Activated CD8-positive, alpha-beta T cell treated with anti-CD3 and anti-CD28 coated beads, Interleukin-2, amount 10 ng/mL, durations not matched to agents 7 days and 5 days (primary cell): ENCODE data around the gene GPX6. TPM values are rescaled to one million over a fixed set of nuclear protein-coding genes. Genes with fewer than 3 reads are reported as not detected.
"Not testable (repeated sequence)": the region's sequence is repeated elsewhere in the genome, so short reads cannot be mapped to it uniquely, and the experiment has no call there.

ENCODE experiments used
- ATAC-seq: fragments of 150-1000 bp; cut with Tn5 transposase; one replicate; pipeline ENCODE4 v1.10.0; 2021; ENCODE audit warnings: moderate library complexity
- CTCF ChIA-PET: fragments of 350-600 bp; sonication (Branson Sonifier 250); formaldehyde crosslinking; loops from one replicate; lab custom pipeline; 2021; ENCODE audit warnings: antibody characterized with exemption; lab: Charles Lee
- POLR2A ChIA-PET: fragments of 350-600 bp; sonication (Branson Sonifier 250); formaldehyde crosslinking; loops from one replicate; lab custom pipeline; 2021; ENCODE audit warnings: antibody characterized with exemption; lab: Charles Lee
- DNase-seq: peaks from one replicate; pipeline ENCODE4 v3.0.0-alpha.2; 2020
- H3K27ac Mint-ChIP-seq: one replicate; pipeline ENCODE4 v1.8.0; 2021; ENCODE audit warnings: mild to moderate bottlenecking, mixed read lengths
- H3K27me3 Mint-ChIP-seq: one replicate; pipeline ENCODE4 v1.8.0; 2021; ENCODE audit warnings: low read depth, mixed read lengths
- H3K36me3 Mint-ChIP-seq: one replicate; pipeline ENCODE4 v1.8.0; 2021; ENCODE audit warnings: low read depth, mixed read lengths
- H3K4me1 Mint-ChIP-seq: one replicate; pipeline ENCODE4 v1.8.0; 2021; ENCODE audit warnings: low read depth, mixed read lengths
- H3K4me3 Mint-ChIP-seq: one replicate; pipeline ENCODE4 v1.8.0; 2021; ENCODE audit warnings: mild to moderate bottlenecking, mixed read lengths
- H3K9me3 Mint-ChIP-seq: one replicate; pipeline ENCODE4 v1.8.0; 2022; ENCODE audit warnings: mixed read lengths; ENCODE audit not compliant: insufficient read depth
- total RNA-seq, 2 experiments: library from RNA; stranded (reverse); gene quantifications; one replicate each; pipeline ENCODE4 v1.2.3, GENCODE V29; 2021

The GPX6 gene
- total RNA-seq, 2 experiments from 2014 or later = not detected

- CTCF ChIA-PET, H3K36me3 Mint-ChIP-seq, ATAC-seq, H3K27ac Mint-ChIP-seq, H3K4me3 Mint-ChIP-seq, DNase-seq, POLR2A ChIA-PET, H3K4me1 Mint-ChIP-seq: not testable (repeated sequence)
- Mint-ChIP-seq H3K27me3 (peaks cover 47% of the 10 kb centered on the region), H3K9me3 (peaks cover 15% of the 10 kb centered on the region)
Observed at GRCh38 chr6:28469153-28469745, 46.3 kb downstream of the GPX6 start.

- DNase-seq = no peak
- Mint-ChIP-seq H3K27me3 (peaks cover 46% of the 10 kb centered on the region), H3K4me1 (no peaks in the 10 kb centered on the region), H3K9me3 (peaks cover 15% of the 10 kb centered on the region), H3K27ac (no peak overlapping the region), H3K36me3 (no peaks in the 10 kb centered on the region), H3K4me3 (no peak overlapping the region)
- CTCF ChIA-PET = no interaction called here
- POLR2A ChIA-PET = no interaction called here
- ATAC-seq = no peak
Observed at GRCh38 chr6:28468056-28468455, 47.5 kb downstream of the GPX6 start.

GRCh38 chr6:28462401-28462800 lies 53.2 kb downstream of the GPX6 start:
- peak; percentile 58 for ATAC-seq
- no peak overlapping the region for H3K27ac Mint-ChIP-seq
- peaks cover 65% of the 10 kb centered on the region for H3K27me3 Mint-ChIP-seq
- POLR2A ChIA-PET = no interaction called here
- no peak overlapping the region for H3K4me3 Mint-ChIP-seq
- H3K36me3 Mint-ChIP-seq = no peaks in the 10 kb centered on the region
- CTCF ChIA-PET = no interaction called here
- DNase-seq = peak; percentile 47
- peaks cover 9% of the 10 kb centered on the region for H3K4me1 Mint-ChIP-seq
- H3K9me3 Mint-ChIP-seq = peaks cover under 1% of the 10 kb centered on the region

GRCh38 chr6:28458568-28458967 lies 57.0 kb downstream of the GPX6 start:
- peaks cover 9% of the 10 kb centered on the region for H3K4me1 Mint-ChIP-seq
- CTCF ChIA-PET = no interaction called here
- H3K27ac Mint-ChIP-seq = no peak overlapping the region
- DNase-seq (no peak), ATAC-seq (no peak)
- no peak overlapping the region for H3K4me3 Mint-ChIP-seq
- H3K27me3 Mint-ChIP-seq = peaks cover 59% of the 10 kb centered on the region
- H3K9me3 Mint-ChIP-seq = no peaks in the 10 kb centered on the region
- POLR2A ChIA-PET = no interaction called here
- peaks cover 3% of the 10 kb centered on the region for H3K36me3 Mint-ChIP-seq

Other genes with a start within 250 kb of the GPX6 start
- 1 to 10 TPM; 6.7 to 9.7 TPM for gene ZSCAN26, start 248.7 kb downstream of the GPX6 start, total RNA-seq
- gene PGBD1, start 234.2 kb downstream of the GPX6 start, total RNA-seq = 1 to 10 TPM; 3.6 to 4.0 TPM
- under 1 TPM; 0.68 to 0.78 TPM for gene ZSCAN31, start 179.6 kb downstream of the GPX6 start, total RNA-seq
- gene ZKSCAN3, start 165.8 kb downstream of the GPX6 start, total RNA-seq = 1 to 10 TPM; 4.6 to 5.0 TPM
- gene ZSCAN12, start 116.0 kb downstream of the GPX6 start, total RNA-seq = 10 to 100 TPM; 10.8 to 11.4 TPM
- under 1 TPM; 0.79 to 0.83 TPM for gene ZSCAN23, start 72.3 kb downstream of the GPX6 start, total RNA-seq
- not detected for gene GPX5, start 10.1 kb upstream of the GPX6 start, total RNA-seq